Ishikawa (cell line): Measurements from ENCODE around the gene OR6N2.

Experiments used
- CEBPB ChIP-seq: IDR thresholded peaks from 2 replicates; pipeline ENCODE4 v1.6.1; 2012
- CREB1 ChIP-seq: IDR thresholded peaks from 2 replicates; pipeline ENCODE4 v1.6.1; 2012; ENCODE audit warnings: low read depth
- EGR1 ChIP-seq: IDR thresholded peaks from 2 replicates; pipeline ENCODE4 v1.6.1; 2012
- EP300 ChIP-seq: IDR thresholded peaks from 2 replicates; pipeline ENCODE4 v1.6.1; 2012; ENCODE audit warnings: borderline replicate concordance
- FOXM1 ChIP-seq: IDR thresholded peaks from 2 replicates; pipeline ENCODE4 v1.6.1; 2012; ENCODE audit warnings: low read depth, borderline replicate concordance
- MAX ChIP-seq: IDR thresholded peaks from 2 replicates; pipeline ENCODE4 v1.6.1; 2012
- NFIC ChIP-seq: IDR thresholded peaks from 2 replicates; pipeline ENCODE4 v1.6.1; 2012
- RAD21 ChIP-seq: IDR thresholded peaks from 2 replicates; pipeline ENCODE4 v1.6.1; 2012; ENCODE audit warnings: low read depth
- REST ChIP-seq: IDR thresholded peaks from 2 replicates; pipeline ENCODE4 v1.6.1; 2012; ENCODE audit warnings: low read depth, mild to moderate bottlenecking
- TAF1 ChIP-seq: IDR thresholded peaks from 2 replicates; pipeline ENCODE4 v1.6.1; 2012; ENCODE audit warnings: low read depth, mild to moderate bottlenecking
- TCF12 ChIP-seq: IDR thresholded peaks from 2 replicates; pipeline ENCODE4 v1.6.1; 2012; ENCODE audit warnings: low read depth
- TEAD4 ChIP-seq: IDR thresholded peaks from 2 replicates; pipeline ENCODE4 v1.6.1; 2012
- USF1 ChIP-seq: IDR thresholded peaks from 2 replicates; pipeline ENCODE4 v1.6.1; 2012
- YY1 ChIP-seq: IDR thresholded peaks from 2 replicates; pipeline ENCODE4 v1.6.1; 2012; ENCODE audit warnings: low read depth
- ZBTB7A ChIP-seq: IDR thresholded peaks from 2 replicates; pipeline ENCODE4 v1.6.1; 2012; ENCODE audit warnings: low read depth

OR6N2 gene

GRCh38 chr1:158818560-158818959 is 37.6 kb upstream of the OR6N2 start:
- TF ChIP-seq EP300 (no peak), ZBTB7A (no peak)

GRCh38 chr1:158814970-158815369 is 34.0 kb upstream of the OR6N2 start:
- no peak for TF ChIP-seq USF1
- no peak for TF ChIP-seq EGR1
- TF ChIP-seq TAF1 = no peak
- no peak for TF ChIP-seq ZBTB7A
- no peak for TF ChIP-seq REST
- TF ChIP-seq MAX = no peak
- TF ChIP-seq EP300 = no peak
- no peak for TF ChIP-seq RAD21
- TF ChIP-seq CREB1 = no peak
- TF ChIP-seq YY1 = no peak
- no peak for TF ChIP-seq TEAD4
- no peak for TF ChIP-seq NFIC
- TF ChIP-seq TCF12 = no peak
- no peak for TF ChIP-seq FOXM1
- no peak for TF ChIP-seq CEBPB

GRCh38 chr1:158813164-158813563 is 32.2 kb upstream of the OR6N2 start:
- TF ChIP-seq REST = no peak
- TF ChIP-seq RAD21 = no peak
- TF ChIP-seq TCF12 = no peak
- TF ChIP-seq EP300 = no peak
- no peak for TF ChIP-seq USF1
- TF ChIP-seq CREB1 = no peak
- TF ChIP-seq MAX = no peak
- TF ChIP-seq CEBPB = no peak

GRCh38 chr1:158812336-158812735 is 31.3 kb upstream of the OR6N2 start:
- TF ChIP-seq CREB1 = no peak
- TF ChIP-seq EGR1 = no peak
- no peak for TF ChIP-seq RAD21
- no peak for TF ChIP-seq USF1
- TF ChIP-seq CEBPB = no peak
- no peak for TF ChIP-seq FOXM1
- no peak for TF ChIP-seq EP300
- TF ChIP-seq ZBTB7A = no peak
- TF ChIP-seq NFIC = no peak
- no peak for TF ChIP-seq TCF12
- TF ChIP-seq REST = no peak
- TF ChIP-seq TAF1 = no peak
- no peak for TF ChIP-seq MAX
